HepG2 (cell line): ENCODE data around the gene GFRAL. TPM values are rescaled to one million over a fixed set of nuclear protein-coding genes. Genes with fewer than 3 reads are reported as not detected.

Source experiments
- ATAC-seq: fragments of 200-7000 bp; cut with Tn5 transposase; 3 replicates; pipeline ENCODE4 v1.9.1; 2020; ENCODE audit warnings: mild to moderate bottlenecking, moderate library complexity
- BruUV-seq: library from RNA; stranded (reverse); fragments of 400-500 nt; replicated peaks from 2 replicates; lab custom pipeline; 2021; lab: Mats Ljungman, UMichigan
- CTCF ChIA-PET: fragments of 300-600 bp; formaldehyde crosslinking; extraction: SDS; loops from one replicate; lab custom pipeline; 2021; ENCODE audit warnings: low total read pairs, inconsistent platforms, low intra/inter-chr PET ratio; lab: Yijun Ruan, JAX
- POLR2A ChIA-PET: fragments of 350-600 bp; sonication (Branson Sonifier 250); formaldehyde crosslinking; loops from one replicate; lab custom pipeline; 2020; ENCODE audit warnings: antibody characterized with exemption, inconsistent platforms; lab: Yijun Ruan, JAX
- DNase-seq: peaks from one replicate; pipeline ENCODE4 v3.0.0-alpha.2; 2015; ENCODE audit warnings: low spot score
- FAIRE-seq: peaks from 3 replicates; lab custom pipeline; 2011; peaks lifted over from hg19 to GRCh38; lab: Jason Lieb, UNC
- H2AFZ ChIP-seq: one replicate; pipeline ENCODE4 v1.6.1; 2011; ENCODE audit warnings: low read length, inconsistent platforms
- H3K27ac ChIP-seq: fragments of 300-600 bp; 3 replicates; pipeline ENCODE4 v1.8.0; 2011; ENCODE audit warnings: mixed run types, mild to moderate bottlenecking, mixed read lengths, low read length, inconsistent platforms; ENCODE audit not compliant: insufficient read depth; ENCODE audit errors: extremely low read length
- H3K27me3 ChIP-seq, 2 experiments: fragments of 200-600 bp in 1 of 2; 2 replicates in 1 of 2; 3 replicates in 1 of 2; pipeline versions ENCODE4 v1.6.0 to v1.8.0; 2011; ENCODE audit warnings: low read length in 2 of 2, mild to moderate bottlenecking in 2 of 2, moderate library complexity in 2 of 2, inconsistent platforms in 1 of 2; ENCODE audit not compliant: insufficient read depth in 2 of 2, control insufficient read depth in 1 of 2
- H3K36me3 ChIP-seq, 2 experiments: fragments of 200-600 bp in 1 of 2; replicated peaks in 1 of 2; 2 replicates in 1 of 2; 3 replicates in 1 of 2; pipeline versions ENCODE4 v1.5.1 to v1.8.0; 2011; ENCODE audit warnings: low read length in 2 of 2, inconsistent platforms in 1 of 2; ENCODE audit not compliant: insufficient read depth in 2 of 2, control insufficient read depth in 1 of 2
- H3K4me1 ChIP-seq: 2 replicates; pipeline ENCODE4 v1.5.1; 2012; ENCODE audit warnings: low read length, inconsistent platforms; ENCODE audit not compliant: insufficient read depth
- H3K4me2 ChIP-seq: 2 replicates; pipeline ENCODE4 v1.6.0; 2011; ENCODE audit warnings: low read depth, low read length, inconsistent platforms
- H3K4me3 ChIP-seq, 3 experiments: fragments of 200-600 bp in 1 of 3; sonication (generic), shearing (Covaris generic) in 1 of 3; replicated peaks in 1 of 3; 2 replicates each; pipeline ENCODE4 v1.5.1; 2011 to 2016; ENCODE audit warnings: low read length in 3 of 3, inconsistent platforms in 2 of 3, low read depth in 2 of 3, mild to moderate bottlenecking in 2 of 3, control low read depth in 1 of 3, mixed read lengths in 1 of 3; ENCODE audit not compliant: insufficient read depth in 1 of 3
- H3K79me2 ChIP-seq: one replicate; pipeline ENCODE4 v1.6.1; 2011; ENCODE audit warnings: low read length, inconsistent platforms; ENCODE audit not compliant: insufficient read depth
- H3K9ac ChIP-seq: 2 replicates; pipeline ENCODE4 v1.6.0; 2011; ENCODE audit warnings: mild to moderate bottlenecking, low read depth, low read length, inconsistent platforms; ENCODE audit not compliant: insufficient read depth
- H3K9me3 ChIP-seq: 2 replicates; pipeline ENCODE4 v1.5.1; 2012; ENCODE audit warnings: mild to moderate bottlenecking, low read length
- H4K20me1 ChIP-seq: 2 replicates; pipeline ENCODE4 v1.6.0; 2011; ENCODE audit warnings: inconsistent platforms, mild to moderate bottlenecking, low read length, moderate library complexity; ENCODE audit not compliant: insufficient read depth
- CREB3 ChIP-seq: sonication (generic); formaldehyde crosslinking; IDR thresholded peaks from 2 replicates; pipeline ENCODE4 v1.5.0; 2020; ENCODE audit warnings: missing genetic modification reagents
- NR3C1 ChIP-seq: sonication (generic); formaldehyde crosslinking; IDR thresholded peaks from 2 replicates; pipeline ENCODE4 v1.4.0; 2020; ENCODE audit warnings: missing genetic modification reagents
- TBL1XR1 ChIP-seq: fragments of 150-350 bp; IDR thresholded peaks from 2 replicates; pipeline ENCODE4 v1.6.1; 2014; ENCODE audit warnings: borderline replicate concordance, low read length; ENCODE audit not compliant: partially characterized antibody
- ZNF451 ChIP-seq: sonication (generic); formaldehyde crosslinking; IDR thresholded peaks from 2 replicates; pipeline ENCODE4 v1.5.0; 2020; ENCODE audit warnings: mild to moderate bottlenecking, missing genetic modification reagents
- ZNF652 ChIP-seq: IDR thresholded peaks from 2 replicates; pipeline ENCODE4 v1.6.1; 2016; ENCODE audit warnings: low read depth, borderline replicate concordance
- ZSCAN20 ChIP-seq: sonication (generic); formaldehyde crosslinking; IDR thresholded peaks from 2 replicates; pipeline ENCODE4 v1.4.0; 2020; ENCODE audit warnings: missing genetic modification reagents, mild to moderate bottlenecking, borderline replicate concordance
- WGBS: methylation state at CpG from one replicate; pipeline ENCODE4 v1.1.6; 2017; ENCODE audit warnings: low lambda C conversion rate; 5-methylcytosine and 5-hydroxymethylcytosine counted together
- in situ Hi-C: cut with HindIII; loops from 2 replicates; pipeline ENCODE4 v1.10.0; 2017; ENCODE audit warnings: low pct_unique_long_range_greater_than_20kb; ENCODE audit not compliant: extremely low pct_ligation_motif_present
- intact Hi-C: fragments of 100-400 bp; cut with micrococcal nuclease; formaldehyde crosslinking; loops from one replicate; pipeline ENCODE4 v1.10.0; 2022; ENCODE audit not compliant: unreplicated experiment
- polyA plus RNA-seq, 8 experiments: library from polyadenylated mRNA; depleted of rRNA in 3 of 8; stranded (reverse) in 7 of 8; unstranded in 1 of 8; fragments of >200 nt; fragmentation: Illumina TruSeq in 4 of 8; extraction: Trizol in 4 of 8; gene quantifications; 2 replicates each; pipeline versions ENCODE4 v1.2.1 to v1.2.3, GENCODE V29; 2011 to 2016; ENCODE audit warnings: low read depth in 4 of 8, missing spikeins in 1 of 8, mixed read lengths in 1 of 8; ENCODE audit not compliant: insufficient read depth in 1 of 8
- total RNA-seq, 5 experiments: library from RNA; depleted of rRNA; stranded (reverse); fragments of >200 nt; fragmentation: Illumina TruSeq; extraction: Trizol; gene quantifications; 2 replicates each; pipeline ENCODE4 v1.2.3, GENCODE V29; 2016; ENCODE audit warnings: low read depth in 1 of 5
- TF ChIP-seq, protein P1 (sequence below): fragments of 450-650 bp; IDR thresholded peaks from 2 replicates; pipeline ENCODE4 v1.6.1; 2017
- TF ChIP-seq, protein P2 (sequence below): IDR thresholded peaks from 2 replicates; pipeline ENCODE4 v1.6.1; 2016; ENCODE audit warnings: missing genetic modification reagents, missing compliant biosample characterization
- TF ChIP-seq, protein P3 (sequence below): sonication (generic); formaldehyde crosslinking; IDR thresholded peaks from 2 replicates; pipeline ENCODE4 v1.4.0; 2020; ENCODE audit warnings: missing genetic modification reagents
- TF ChIP-seq, protein P4 (sequence below): sonication (generic); formaldehyde crosslinking; IDR thresholded peaks from 2 replicates; pipeline ENCODE4 v1.4.0; 2020; ENCODE audit warnings: missing genetic modification reagents
- TF ChIP-seq, protein P5 (sequence below): sonication (generic); formaldehyde crosslinking; conservative IDR thresholded peaks from 2 replicates; pipeline ENCODE4 v1.4.0; 2020; ENCODE audit warnings: missing genetic modification reagents
- TF ChIP-seq, protein P6 (sequence below): sonication (generic); formaldehyde crosslinking; IDR thresholded peaks from 2 replicates; pipeline ENCODE4 v1.4.0; 2020; ENCODE audit warnings: mild to moderate bottlenecking, low read depth, missing genetic modification reagents
- TF ChIP-seq, protein P7 (sequence below): IDR thresholded peaks from 2 replicates; pipeline ENCODE4 v1.6.1; 2012; ENCODE audit warnings: inconsistent platforms

GFRAL gene
- total and polyA plus RNA-seq, 2 of the 13 experiments (the other 11 are each of a cell fraction or from before 2014, with no cell fraction given) = not detected

DNA sequence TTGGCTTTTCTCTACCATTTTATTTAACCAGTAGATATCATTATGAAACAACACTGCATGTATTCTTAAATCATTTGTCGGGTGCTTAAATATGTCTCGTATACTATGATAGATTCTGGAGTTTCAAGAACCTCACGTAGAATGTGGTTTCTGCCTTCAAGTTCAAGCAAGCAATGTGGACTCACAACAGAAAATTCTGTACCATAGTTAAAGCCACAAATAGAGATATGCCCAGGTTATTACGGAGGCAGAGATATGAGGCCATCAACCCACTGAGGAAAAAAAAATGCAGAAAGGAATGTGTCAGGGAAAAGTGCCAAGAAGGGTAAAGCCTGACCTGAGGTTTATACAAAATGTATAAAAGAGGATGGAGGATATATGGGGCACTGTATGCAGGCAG lies 109.9 kb downstream of the GFRAL start:
- BruUV-seq = no TSS peak
- Histone ChIP-seq H2AFZ (no peak overlapping the region), H3K27ac (no peak overlapping the region)
- no peak for ATAC-seq
- CTCF ChIA-PET = no interaction called here
- TF ChIP-seq, protein P1, sequence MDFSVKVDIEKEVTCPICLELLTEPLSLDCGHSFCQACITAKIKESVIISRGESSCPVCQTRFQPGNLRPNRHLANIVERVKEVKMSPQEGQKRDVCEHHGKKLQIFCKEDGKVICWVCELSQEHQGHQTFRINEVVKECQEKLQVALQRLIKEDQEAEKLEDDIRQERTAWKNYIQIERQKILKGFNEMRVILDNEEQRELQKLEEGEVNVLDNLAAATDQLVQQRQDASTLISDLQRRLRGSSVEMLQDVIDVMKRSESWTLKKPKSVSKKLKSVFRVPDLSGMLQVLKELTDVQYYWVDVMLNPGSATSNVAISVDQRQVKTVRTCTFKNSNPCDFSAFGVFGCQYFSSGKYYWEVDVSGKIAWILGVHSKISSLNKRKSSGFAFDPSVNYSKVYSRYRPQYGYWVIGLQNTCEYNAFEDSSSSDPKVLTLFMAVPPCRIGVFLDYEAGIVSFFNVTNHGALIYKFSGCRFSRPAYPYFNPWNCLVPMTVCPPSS = no peak
- TF ChIP-seq ZSCAN20 = no peak
- TF ChIP-seq, protein P2, sequence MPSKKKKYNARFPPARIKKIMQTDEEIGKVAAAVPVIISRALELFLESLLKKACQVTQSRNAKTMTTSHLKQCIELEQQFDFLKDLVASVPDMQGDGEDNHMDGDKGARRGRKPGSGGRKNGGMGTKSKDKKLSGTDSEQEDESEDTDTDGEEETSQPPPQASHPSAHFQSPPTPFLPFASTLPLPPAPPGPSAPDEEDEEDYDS (CRISPR knock-in tag) = no peak
- TF ChIP-seq, protein P3, sequence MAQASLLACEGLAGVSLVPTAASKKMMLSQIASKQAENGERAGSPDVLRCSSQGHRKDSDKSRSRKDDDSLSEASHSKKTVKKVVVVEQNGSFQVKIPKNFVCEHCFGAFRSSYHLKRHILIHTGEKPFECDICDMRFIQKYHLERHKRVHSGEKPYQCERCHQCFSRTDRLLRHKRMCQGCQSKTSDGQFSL (CRISPR knock-in tag) = no peak
- TF ChIP-seq, protein P4, sequence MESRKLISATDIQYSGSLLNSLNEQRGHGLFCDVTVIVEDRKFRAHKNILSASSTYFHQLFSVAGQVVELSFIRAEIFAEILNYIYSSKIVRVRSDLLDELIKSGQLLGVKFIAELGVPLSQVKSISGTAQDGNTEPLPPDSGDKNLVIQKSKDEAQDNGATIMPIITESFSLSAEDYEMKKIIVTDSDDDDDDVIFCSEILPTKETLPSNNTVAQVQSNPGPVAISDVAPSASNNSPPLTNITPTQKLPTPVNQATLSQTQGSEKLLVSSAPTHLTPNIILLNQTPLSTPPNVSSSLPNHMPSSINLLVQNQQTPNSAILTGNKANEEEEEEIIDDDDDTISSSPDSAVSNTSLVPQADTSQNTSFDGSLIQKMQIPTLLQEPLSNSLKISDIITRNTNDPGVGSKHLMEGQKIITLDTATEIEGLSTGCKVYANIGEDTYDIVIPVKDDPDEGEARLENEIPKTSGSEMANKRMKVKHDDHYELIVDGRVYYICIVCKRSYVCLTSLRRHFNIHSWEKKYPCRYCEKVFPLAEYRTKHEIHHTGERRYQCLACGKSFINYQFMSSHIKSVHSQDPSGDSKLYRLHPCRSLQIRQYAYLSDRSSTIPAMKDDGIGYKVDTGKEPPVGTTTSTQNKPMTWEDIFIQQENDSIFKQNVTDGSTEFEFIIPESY (CRISPR knock-in tag) = no peak
- TF ChIP-seq, protein P5, sequence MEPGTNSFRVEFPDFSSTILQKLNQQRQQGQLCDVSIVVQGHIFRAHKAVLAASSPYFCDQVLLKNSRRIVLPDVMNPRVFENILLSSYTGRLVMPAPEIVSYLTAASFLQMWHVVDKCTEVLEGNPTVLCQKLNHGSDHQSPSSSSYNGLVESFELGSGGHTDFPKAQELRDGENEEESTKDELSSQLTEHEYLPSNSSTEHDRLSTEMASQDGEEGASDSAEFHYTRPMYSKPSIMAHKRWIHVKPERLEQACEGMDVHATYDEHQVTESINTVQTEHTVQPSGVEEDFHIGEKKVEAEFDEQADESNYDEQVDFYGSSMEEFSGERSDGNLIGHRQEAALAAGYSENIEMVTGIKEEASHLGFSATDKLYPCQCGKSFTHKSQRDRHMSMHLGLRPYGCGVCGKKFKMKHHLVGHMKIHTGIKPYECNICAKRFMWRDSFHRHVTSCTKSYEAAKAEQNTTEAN (CRISPR knock-in tag) = no peak
- TF ChIP-seq NR3C1 = no peak
- TF ChIP-seq, protein P6, sequence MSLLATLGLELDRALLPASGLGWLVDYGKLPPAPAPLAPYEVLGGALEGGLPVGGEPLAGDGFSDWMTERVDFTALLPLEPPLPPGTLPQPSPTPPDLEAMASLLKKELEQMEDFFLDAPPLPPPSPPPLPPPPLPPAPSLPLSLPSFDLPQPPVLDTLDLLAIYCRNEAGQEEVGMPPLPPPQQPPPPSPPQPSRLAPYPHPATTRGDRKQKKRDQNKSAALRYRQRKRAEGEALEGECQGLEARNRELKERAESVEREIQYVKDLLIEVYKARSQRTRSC = no peak
- no peak for TF ChIP-seq TBL1XR1
- no peak for TF ChIP-seq ZNF652 (CRISPR knock-in tag)
- no peak for TF ChIP-seq ZNF451
- TF ChIP-seq, protein P7, sequence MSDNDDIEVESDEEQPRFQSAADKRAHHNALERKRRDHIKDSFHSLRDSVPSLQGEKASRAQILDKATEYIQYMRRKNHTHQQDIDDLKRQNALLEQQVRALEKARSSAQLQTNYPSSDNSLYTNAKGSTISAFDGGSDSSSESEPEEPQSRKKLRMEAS = no peak
- no peak for TF ChIP-seq CREB3
- TF ChIP-seq, all 625 proteins: peak for 0
- intact Hi-C loops (no loop called here), in situ Hi-C loops (loop anchor here (25.0 kb wide), 1 partner anchor 525 kb away; no protein-coding TSS in a partner anchor)
- POLR2A ChIA-PET = no interaction called here
- Histone ChIP-seq H3K36me3 (no peaks in the 10 kb centered on the region), H3K27me3 (no peaks in the 10 kb centered on the region), H3K9ac (no peak overlapping the region), H4K20me1 (no peaks in the 10 kb centered on the region), H3K79me2 (no peaks in the 10 kb centered on the region), H3K4me3 (no peak overlapping the region), H3K4me1 (no peaks in the 10 kb centered on the region), H3K4me2 (no peak overlapping the region), H3K9me3 (no peaks in the 10 kb centered on the region)
- no peak for FAIRE-seq
- no peak for DNase-seq
- 5% methylated on average over 4 of the region's 4 CpGs for WGBS
